CD4-positive, alpha-beta T cell treated with Interleukin-10 for 1 hour (primary cell): ENCODE measurements around the gene HMGXB4.
"Not testable (repeated sequence)": the region's sequence is repeated elsewhere in the genome, so short reads cannot be mapped to it uniquely, and the experiment has no call there.

ENCODE experiments used
- DNase-seq: peaks from one replicate; pipeline ENCODE4 v3.0.0-alpha.2; 2020

Gene HMGXB4, protein sequence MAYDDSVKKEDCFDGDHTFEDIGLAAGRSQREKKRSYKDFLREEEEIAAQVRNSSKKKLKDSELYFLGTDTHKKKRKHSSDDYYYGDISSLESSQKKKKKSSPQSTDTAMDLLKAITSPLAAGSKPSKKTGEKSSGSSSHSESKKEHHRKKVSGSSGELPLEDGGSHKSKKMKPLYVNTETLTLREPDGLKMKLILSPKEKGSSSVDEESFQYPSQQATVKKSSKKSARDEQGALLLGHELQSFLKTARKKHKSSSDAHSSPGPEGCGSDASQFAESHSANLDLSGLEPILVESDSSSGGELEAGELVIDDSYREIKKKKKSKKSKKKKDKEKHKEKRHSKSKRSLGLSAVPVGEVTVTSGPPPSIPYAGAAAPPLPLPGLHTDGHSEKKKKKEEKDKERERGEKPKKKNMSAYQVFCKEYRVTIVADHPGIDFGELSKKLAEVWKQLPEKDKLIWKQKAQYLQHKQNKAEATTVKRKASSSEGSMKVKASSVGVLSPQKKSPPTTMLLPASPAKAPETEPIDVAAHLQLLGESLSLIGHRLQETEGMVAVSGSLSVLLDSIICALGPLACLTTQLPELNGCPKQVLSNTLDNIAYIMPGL

DNA sequence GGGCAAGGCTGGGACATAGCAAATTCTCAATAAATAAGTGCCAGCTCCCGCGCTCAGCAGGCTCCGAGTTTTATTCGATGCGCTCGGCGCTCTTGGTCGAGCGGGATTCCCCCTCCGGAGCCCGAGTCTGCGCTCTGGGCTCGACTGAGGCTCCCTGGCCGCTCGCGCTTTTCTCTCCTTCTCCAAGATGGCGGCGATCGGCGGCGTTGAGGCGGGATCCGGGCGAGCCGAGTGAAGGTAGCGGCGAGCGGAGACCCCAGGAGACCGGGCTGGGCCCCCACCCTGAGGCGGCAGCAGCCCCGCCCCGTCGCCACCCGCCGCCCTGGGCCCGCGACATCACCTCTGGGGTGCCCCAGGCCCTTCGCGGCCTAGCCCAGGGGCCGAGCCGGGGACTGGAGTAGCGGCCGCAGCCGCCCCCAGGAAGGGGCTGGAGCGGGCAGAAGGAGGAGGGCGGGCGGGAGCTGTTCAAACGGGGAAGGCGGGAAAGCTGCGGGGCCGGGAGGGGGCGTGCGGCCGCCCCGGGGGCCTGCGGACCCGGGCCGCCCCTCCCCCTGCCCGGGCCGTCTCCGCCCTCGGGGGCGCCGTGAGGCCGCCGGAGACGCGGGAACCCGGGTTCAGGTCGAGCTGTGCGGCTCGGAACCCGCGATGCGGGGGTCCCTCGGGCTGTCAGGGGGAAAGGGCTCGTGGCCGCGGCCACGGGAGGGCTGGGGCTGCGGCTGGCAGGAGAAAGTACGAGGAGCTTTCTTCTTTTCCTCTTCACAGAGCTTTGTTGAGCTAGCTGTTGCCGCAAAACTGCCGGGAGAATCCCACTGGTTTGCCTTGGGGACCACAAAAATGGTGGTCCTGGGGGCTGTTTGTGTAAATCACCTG lies at the start of gene HMGXB4:
HMGXB4 (plus strand) TSS at position 173 of the 870 bp plus-strand sequence. CDS start 4,898 bp downstream, outside the sequence.
- DNase-seq, result peak; percentile 90

DNA sequence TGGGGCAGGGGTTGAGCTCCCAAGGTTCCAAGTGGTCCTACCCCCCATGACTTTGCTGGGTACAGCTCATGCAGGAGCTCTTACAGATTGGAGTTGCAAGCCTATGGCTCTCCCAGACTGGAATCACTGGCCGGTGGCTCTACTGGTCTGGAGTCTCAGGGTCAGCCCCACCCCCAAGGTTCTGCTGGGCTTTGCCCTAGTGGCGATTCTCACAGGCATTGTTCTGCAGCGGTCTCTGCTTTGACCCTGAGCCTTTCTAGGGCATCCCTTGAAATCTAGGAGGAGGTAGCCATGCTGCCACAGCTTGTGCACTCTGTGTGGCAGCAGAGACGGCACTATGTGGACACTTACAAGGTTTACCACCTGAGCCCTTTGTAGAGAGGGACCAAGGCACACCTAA lies 49.3 kb upstream of the HMGXB4 start:
- no peak for DNase-seq

DNA sequence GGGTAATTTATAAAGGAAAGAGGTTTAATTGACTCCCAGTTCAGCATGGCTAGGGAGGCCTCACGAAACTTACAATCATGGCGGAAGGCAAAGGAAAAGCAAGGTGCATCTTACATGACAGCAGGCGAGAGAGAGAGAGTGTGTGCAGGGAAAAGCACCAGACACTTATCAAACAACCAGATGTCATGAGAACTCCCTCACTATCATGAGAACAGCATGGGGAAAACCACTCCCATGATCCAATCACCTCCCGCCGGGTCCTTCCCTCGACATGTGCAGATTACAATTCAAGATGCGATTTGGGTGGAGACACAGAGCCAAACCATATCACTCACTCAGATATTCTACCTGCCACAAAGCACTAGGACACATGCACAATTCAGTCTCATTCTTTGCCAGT lies 48.1 kb upstream of the HMGXB4 start:
- no peak for DNase-seq

DNA sequence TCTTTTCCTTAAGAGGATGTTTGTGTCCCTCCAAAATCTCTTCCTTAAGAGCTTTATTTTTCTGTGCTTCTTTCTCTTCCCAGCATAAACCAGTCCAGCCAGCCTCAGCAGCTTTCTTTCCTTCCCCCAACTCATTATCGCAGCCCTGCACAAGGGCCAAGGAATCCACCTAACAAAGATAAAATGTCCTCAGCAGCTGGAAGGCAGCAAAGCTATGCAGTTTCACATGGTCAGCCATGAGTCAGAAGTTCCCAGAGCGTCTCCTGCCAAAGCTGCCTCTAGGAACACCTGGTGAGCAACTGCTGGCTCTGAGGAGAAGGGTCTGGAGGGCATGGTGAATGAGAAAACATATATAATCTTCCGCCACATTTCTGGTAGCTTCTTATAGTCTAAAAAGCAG lies 45.3 kb upstream of the HMGXB4 start:
- DNase-seq, result no peak

DNA sequence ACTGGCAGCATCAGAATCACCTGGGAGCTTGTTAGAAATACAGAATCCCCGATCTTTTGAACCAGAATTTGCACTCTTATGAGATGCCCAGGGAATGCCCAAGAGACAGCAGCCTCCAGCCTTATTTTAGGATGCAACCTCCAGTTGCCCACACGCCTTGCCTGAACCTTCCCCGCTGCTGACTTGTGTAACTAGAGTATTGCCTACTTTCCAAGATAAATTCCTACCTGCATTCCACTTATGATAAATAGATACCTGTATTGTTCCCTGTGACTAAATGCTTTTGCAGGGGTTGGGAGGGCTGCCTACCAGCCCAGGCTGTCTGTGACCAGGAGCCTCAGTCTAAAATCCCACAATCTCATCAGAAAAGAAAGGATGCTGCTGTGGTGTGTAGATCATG lies 44.3 kb upstream of the HMGXB4 start:
- DNase-seq, result no peak

DNA sequence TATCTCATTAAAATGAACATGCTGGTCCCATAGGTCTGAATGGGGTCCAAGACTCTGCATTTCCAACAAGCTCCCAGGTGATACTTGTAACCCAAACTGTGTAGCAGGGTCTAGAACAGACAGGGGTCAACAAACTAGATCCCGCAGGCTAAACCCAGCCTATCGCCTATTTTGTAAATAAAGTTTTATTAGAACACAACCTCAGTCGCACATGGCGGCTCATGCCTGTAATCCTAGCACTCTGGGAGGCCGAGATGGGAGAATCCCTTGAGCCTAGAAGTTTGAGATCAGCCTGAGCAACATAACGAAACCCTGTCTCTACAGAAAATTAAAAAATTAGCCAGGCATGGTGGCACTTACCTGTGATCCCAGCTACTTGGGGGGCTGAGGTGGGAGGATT lies 42.3 kb upstream of the HMGXB4 start:
- no peak for DNase-seq

DNA sequence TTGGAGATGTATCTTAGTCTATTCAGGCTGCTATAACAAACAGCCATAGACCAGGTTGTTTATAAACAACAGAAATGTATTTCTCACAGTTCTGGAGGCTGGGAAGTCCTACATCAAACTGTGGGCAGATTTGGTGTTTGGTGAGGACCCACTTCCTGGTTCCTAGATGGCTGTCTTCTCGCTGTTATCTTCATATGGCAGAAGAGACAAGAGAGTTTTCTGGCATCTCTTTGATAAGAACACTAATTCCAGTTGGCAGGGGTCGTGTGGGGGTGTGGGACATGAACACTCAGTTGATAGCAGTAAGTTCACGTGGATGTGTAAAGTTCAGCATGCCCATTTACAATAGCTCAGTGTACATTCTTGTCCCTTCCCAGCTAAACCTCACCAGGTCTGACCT lies 41.3 kb upstream of the HMGXB4 start:
- DNase-seq, result no peak

DNA sequence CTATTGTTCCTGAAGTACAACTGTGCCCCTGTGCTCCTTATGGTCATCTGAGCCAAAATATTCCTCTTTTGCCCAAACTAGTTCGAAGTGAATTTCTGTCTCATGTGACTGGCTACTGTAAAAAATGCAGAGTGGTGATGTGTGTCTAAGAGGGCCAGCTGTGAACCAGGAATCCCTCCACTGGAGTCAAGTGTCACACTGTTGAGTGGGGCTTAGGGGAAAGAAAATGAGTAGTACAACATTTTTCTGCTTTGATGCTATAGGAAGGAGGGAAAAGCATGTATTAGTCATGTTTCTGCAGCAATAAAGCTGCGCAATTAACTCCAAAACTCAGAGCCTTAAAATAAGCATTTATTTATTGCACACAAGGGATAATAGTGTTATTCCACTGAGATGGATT lies 39.8 kb upstream of the HMGXB4 start:
- no peak for DNase-seq

DNA sequence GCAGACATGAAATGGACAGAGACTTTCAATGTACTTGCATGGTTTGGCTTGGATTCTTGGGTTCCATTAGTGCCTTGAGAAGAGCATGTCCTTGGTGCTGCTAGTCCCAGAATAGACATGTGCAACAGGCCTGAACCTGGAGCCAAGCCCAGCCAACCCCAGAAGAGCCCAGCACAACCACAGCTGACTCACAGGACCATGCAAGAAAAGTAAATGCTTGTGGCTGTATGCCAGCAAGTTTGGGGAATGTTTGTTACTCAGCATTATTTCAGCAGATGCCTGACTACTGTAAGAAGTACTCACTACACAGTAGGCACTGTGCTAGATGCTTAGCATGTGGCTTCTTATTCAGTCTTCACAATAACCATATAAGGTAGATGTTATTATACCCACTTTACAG lies 39.2 kb upstream of the HMGXB4 start:
- no peak for DNase-seq

DNA sequence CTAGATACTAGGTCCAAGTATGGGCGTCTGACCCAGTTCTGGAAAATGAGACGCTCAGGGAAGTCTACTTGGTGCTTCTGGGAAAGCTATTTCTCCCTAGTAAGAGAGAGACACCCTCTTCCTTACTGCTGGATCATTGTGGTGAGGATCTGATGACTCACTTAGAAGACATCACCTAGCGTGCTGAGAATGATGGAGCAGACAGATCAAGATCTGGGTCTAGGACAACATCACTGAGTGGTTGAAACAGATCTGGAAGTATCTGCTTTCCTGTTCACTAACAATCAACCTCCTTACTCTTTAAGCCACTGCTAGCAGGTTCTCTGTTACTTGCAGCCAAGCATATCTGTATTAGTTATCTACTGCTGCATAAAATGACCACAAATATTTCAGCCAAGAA lies 38.3 kb upstream of the HMGXB4 start:
- no peak for DNase-seq

DNA sequence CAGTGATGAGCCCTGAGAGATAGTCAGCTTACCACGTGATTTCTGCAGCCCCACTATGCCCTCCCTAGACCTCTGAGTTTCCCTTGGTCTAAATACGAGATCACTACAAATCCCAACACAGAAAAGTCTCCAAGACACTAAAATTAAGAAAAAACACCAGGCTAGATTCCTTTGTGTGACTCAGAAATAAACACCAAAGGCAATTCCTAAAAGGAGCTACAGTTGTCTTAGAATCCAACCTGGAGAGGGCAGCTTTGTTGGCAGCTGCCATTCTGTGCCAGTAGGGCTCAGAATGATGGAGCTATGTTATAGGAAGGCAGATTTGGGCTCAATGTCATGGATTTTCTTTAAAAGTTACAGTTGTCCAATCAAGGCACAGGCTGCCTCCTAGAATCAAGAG lies 37.1 kb upstream of the HMGXB4 start:
- no peak for DNase-seq

DNA sequence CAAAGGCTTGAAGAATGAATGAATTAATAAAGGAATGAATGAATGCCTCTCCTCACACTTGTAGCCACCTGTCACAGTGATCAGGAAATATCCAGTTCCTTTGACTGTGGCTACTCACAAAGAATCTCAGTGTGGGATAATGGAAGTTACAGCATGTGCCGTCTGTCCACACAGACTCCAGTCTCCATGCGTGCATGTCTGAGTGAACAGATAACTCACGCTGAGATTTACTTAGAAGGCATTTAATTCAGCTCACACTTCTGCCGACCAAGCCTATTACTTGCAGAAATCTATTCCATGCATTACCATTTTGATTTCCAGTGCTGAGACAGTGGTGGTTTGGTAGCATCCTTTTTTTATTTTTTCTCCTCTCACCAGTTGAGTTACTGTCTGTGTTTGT lies 32.3 kb upstream of the HMGXB4 start:
- DNase-seq, result no peak

DNA sequence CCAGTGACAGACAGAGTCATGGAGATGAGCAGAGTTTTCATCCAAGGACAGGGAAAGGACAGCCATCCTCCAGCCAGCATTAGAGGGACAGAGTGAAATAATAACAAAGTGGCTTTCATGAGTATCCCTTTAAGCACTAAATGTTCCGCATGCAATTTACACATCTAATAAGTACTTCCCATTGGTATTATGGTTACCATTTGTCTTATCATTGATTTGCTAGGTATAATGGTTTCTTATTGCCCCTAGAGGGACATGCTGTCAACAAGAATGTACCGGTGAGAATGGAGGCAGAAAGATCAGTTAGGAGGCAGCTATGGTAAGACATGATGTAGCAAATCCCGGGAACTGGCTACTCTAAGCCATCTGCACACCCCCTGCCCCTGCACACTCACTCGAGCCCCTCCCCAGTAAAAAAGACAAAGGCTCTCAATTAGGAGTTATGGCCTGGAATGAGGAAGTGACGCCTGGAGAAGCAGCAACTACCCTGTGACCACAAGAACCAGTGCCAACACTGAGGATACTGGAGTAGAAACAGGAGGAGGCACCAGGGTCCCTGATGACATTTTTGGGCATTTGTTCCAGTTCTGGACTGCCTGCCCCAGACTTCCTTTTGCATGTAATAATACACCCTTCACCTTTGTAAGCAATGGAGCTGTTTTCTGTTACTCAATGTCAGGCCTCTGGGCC lies 30.2 kb upstream of the HMGXB4 start:
- no peak for DNase-seq

DNA sequence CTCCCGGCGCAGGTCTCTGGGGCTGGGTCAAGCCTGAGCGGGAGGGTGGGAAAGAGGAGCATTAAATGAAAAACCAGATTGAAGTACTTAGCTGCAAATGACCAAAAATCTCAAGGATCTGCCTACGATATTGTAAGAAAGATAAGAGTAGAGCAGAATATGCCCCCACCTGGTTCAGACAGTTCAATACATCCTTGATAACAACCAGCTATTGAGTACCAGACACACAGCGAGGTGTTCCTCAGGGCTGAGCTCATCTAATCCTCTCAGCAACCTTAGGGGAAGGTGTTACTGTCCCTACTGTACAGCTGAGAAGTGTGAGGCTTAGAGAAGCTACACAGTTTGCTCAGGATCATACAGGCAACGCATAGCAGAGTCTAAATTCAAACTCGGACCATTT lies 27.4 kb upstream of the HMGXB4 start:
- DNase-seq, result no peak

DNA sequence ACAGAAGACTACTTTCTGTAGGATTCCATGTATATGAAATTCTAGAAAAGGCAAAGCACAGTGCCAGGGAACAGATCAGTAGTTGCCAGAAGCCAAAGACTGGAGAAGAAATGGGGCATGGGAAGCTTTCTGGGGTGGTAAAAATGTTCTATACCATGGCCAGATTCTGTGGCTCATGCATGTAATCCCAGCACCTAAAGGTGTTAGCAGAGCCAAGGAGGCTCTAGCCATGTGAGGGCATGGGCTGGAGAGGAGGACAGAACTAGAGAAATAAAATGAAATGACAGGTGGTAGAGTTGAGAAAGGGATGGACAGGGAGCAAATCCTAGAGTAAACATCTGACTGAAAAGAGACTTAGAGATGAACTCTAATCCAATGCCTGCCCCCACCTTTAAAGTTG lies 26.9 kb upstream of the HMGXB4 start:
- DNase-seq, result no peak

DNA sequence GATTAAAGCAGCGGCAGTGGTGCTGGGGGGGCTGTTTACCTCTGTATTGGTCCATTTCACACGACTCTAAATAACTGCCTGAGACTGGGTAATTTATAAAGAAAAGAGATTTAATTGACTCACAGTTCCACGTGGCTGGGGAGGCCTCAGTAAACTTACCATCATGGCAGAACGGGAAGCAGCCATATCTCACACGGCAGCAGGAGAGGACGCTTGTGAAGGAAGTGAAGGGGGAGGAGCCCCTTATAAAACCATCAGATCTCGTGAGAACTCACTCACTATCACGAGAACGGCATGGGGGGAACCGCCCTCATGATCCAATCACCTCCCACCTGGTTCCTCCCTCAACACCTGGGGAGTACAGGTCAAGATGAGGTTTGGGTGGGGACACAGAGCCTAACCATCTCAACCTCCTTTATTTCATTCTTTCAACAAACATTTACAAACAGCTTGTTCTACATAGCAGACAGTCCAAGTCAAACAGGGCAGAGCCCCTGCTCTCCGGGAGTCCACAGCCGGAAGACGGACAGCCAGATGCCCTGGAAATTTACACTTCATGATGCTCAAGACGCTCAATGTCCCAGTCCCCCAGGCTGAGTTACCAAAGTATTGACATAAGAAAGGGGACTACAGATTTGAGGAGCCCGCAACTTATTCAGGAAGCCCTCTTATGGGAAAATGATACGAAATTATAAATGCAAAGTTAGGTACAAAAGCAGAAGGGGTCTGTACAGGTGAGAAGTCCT lies 26.3 kb upstream of the HMGXB4 start:
- no peak for DNase-seq

DNA sequence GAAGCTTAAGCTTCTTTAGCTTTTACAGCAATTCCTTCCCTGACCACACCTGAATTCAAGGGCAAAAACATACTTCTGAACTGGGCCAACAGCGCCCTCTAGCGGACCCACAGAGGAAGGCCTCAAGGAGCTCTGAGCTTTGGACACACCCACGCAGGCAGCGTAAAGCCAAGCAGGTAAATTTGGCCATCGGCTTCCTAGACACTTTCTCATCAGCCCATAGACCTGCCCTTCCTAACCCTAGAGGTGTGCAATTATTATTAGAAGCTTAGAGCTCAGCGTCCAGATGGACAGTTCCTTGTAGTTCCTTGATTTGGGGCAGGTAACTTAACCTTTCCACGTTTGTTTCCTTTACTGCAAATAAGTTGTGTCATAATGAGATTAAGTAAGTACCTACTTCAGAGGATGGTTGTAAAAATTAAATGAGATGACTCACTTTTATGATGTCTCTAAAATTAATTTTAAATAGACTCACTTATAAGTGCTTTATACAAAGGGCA lies 25.7 kb upstream of the HMGXB4 start:
- DNase-seq, result peak; percentile 68

DNA sequence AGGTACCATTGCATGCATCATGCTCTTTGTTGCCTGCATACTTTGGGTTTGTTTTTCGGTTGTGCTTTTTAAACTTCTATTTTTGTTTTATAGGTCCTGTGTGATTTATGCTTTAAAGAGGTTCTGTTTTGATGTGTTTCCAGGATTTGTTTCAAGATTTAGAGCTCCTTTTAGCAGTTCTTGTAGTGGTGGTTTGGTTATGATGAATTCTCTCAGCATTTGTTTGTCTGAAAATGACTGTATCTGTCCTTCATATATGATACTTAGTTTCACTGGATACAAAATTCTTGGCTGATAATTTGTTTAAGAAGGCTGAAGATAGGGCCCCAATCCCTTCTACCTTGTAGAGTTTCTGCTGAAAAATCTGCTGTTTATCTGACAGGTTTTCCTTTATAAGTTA lies 18.5 kb upstream of the HMGXB4 start:
- DNase-seq, result not testable (repeated sequence)

DNA sequence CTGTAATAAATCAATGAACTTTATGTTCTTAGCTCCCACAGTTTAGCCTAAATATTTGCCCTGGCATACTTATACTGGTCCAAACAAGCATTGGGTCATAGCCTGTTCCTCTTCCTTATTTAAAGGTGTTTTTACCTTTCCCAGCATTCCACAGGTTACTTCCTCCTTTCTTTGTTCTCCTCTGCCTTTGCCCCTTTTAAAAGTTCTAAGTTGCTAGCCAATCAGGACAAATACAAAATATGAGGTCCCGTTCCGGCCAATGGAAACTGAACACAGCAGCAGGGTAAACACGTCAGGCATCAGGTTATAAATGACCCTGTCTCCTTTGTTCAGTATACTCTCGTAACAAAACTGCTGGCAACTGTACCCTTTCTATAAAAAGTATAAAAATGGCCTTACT lies 12.8 kb upstream of the HMGXB4 start:
- DNase-seq, result not testable (repeated sequence)

DNA sequence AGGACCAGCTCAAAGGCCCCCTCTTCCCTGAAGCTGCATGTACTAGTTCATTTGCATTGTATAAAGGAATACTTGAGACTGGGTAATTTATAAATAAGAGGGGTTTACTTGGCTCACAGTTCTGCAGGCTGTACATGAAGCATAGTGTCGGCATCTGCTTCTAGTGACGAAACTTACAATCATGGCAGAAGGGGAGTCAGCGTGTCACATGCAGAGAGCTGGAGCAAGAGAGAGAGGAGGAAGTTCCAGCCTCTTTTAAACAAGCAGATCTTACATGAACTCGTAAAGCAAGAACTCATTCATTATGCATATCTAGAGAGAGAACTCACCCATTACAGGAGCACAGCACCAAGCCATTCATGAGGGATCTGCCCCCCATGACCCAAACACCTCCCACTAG lies 7.1 kb upstream of the HMGXB4 start:
- DNase-seq, result no peak

DNA sequence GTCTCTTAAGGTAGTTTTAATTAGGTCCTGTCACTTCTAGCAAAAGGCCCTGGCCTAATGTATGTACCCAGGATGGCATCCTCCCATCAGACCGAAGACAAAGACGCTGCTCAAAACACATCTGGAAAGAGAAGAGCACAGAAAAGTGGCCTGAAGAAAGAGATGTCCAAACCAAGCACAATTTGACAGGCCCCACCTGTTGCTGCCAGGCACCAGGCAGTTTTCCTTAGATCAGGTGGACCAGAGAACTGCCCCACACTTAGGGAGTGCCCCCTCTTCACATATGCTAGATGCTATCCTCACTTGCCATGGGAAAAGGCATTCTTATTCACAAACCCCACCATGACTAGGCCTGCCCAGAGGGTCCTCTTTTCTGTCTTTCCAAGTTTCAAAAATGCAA lies 3.3 kb upstream of the HMGXB4 start:
- DNase-seq, result no peak

DNA sequence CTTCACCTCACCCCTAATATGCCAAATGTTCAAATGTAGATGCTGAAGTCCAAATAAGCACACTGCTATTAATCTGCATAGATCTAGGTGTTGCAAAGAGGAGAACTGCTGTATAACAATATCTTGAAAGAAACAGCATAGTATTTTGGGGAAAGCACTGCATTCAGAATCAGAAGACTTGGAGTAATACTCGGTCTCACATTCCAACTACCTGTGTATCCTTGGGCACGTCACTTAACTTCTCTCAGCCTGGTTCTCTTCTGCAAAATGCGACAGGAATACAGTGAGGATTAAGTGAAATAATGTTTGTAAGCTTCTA lies 332 bp upstream of the HMGXB4 start:
- DNase-seq, result no peak
